Prostate gland (tissue), 2 donors: Measurements from ENCODE around the gene ERVFRD-1.

Source experiments
- POLR2A ChIP-seq: fragments of 450-650 bp; IDR thresholded peaks from one replicate; pipeline ENCODE4 v1.6.1; 2016; ENCODE audit warnings: antibody characterized with exemption, mild to moderate bottlenecking
- POLR2AphosphoS5 ChIP-seq: sonication (generic); formaldehyde crosslinking; IDR thresholded peaks from one replicate; pipeline ENCODE4 v1.6.1; 2017; ENCODE audit warnings: antibody characterized with exemption
- TF ChIP-seq, protein P1 (sequence below), 4 experiments: fragments of 200-600 bp in 2 of 4; fragments of 450-650 bp in 2 of 4; sonication (generic) in 2 of 4; IDR thresholded peaks; 1 replicate in 3 of 4; 2 replicates in 1 of 4; pipeline ENCODE4 v1.5.1; 2016 to 2019; ENCODE audit warnings: antibody characterized with exemption in 4 of 4, mild to moderate bottlenecking in 2 of 4, moderate library complexity in 2 of 4

DNA sequence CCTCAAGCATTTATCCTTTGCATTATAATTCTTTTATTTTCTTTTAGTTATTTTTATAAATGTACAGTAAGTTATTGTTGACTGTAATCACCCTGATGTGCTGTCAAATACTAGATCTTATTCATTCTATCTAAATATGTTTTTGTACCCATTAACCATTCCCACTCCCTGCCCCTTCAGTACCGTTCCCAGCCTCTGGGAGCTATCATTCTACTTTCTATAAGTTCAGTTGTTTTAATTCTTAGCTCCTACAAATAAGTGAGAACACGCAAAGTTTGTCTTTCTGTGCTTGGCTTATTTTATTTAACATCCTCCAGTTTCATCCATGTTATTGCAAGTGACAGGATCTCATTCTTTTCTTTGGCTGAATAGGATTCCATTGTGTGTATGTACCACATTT is 12.5 kb upstream of the ERVFRD-1 start:
- TF ChIP-seq, protein P1, sequence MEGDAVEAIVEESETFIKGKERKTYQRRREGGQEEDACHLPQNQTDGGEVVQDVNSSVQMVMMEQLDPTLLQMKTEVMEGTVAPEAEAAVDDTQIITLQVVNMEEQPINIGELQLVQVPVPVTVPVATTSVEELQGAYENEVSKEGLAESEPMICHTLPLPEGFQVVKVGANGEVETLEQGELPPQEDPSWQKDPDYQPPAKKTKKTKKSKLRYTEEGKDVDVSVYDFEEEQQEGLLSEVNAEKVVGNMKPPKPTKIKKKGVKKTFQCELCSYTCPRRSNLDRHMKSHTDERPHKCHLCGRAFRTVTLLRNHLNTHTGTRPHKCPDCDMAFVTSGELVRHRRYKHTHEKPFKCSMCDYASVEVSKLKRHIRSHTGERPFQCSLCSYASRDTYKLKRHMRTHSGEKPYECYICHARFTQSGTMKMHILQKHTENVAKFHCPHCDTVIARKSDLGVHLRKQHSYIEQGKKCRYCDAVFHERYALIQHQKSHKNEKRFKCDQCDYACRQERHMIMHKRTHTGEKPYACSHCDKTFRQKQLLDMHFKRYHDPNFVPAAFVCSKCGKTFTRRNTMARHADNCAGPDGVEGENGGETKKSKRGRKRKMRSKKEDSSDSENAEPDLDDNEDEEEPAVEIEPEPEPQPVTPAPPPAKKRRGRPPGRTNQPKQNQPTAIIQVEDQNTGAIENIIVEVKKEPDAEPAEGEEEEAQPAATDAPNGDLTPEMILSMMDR (IDR thresholded peaks at IDR 0.05) = no peak
- TF ChIP-seq POLR2A (no peak), POLR2AphosphoS5 (no peak)
